ENCODE results near the gene LGALS1.
"Not testable (repeated sequence)": the region's sequence is repeated elsewhere in the genome, so short reads cannot be mapped to it uniquely, and the experiment has no call there.

Gene LGALS1

DNA sequence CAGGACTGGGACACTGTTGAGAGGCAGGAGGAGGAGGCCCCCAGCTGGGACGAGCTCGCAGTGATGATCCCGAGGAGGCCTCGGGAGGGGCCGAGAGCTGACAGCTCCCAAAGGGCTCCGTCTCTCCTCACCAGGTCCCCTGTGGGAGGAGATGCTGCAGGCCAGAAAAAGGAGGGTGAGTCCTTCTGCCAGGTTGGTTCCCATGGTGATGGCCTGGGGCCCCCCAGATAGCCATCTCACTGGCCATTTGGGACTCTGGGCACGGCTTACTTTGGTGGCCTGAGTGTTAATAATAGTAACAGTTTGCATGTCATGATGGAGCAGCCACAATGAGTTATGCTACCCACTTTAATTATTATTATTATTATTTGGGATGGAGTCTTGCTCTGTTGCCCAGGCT is 40.3 kb downstream of the LGALS1 start:
- DNase-seq (ENCODE audit: low read depth) = no peak
- H3K4me3 ChIP-seq (ENCODE audit: low read length) = no peak overlapping the region
- TF ChIP-seq CTCF (conservative IDR thresholded peaks at IDR 0.05; ENCODE audit: low read depth, low read length) = no peak

GRCh38 chr22:37716708-37717107 is 41.3 kb downstream of the LGALS1 start:
- no peak for DNase-seq (ENCODE audit: low read depth)
- no peak for TF ChIP-seq CTCF (conservative IDR thresholded peaks at IDR 0.05; ENCODE audit: low read depth, low read length)
- H3K4me3 ChIP-seq (ENCODE audit: low read length) = no peak overlapping the region

GRCh38 chr22:37717235-37717634 is 41.8 kb downstream of the LGALS1 start:
- DNase-seq (ENCODE audit: low read depth); H3K4me3 ChIP-seq (ENCODE audit: low read length): not testable (repeated sequence)

DNA sequence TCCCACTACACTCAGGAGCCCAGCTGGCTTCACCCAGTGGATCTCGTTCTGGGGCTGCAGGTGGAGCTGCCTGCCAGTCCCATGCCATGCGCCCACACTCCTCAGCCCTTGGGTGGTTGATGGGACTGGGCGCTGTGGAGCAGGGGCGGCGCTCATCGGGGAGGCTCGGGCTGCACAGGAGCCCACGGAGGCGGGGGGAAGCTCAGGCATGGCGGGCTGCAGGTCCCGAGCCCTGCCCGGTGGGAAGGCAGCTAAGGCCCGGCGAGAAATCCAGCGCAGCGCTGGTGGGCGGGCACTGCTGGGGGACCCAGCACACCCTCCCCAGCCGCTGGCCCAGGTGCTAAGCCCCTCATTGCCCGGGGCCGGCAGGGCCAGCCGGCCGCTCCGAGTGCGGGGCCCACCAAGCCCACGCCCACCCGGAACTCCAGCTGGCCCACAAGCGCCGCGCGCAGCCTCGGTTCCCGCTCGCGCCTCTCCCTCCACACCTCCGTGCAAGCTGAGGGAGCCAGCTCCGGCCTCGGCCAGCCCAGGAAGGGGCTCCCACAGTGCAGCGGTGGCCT is 42.4 kb downstream of the LGALS1 start:
- not testable (repeated sequence) for H3K4me3 ChIP-seq (ENCODE audit: low read length); DNase-seq (ENCODE audit: low read depth)

GRCh38 chr22:37725551-37726240 is 50.3 kb downstream of the LGALS1 start:
- no peak for TF ChIP-seq CTCF (conservative IDR thresholded peaks at IDR 0.05; ENCODE audit: low read depth, low read length)
- H3K4me3 ChIP-seq (ENCODE audit: low read length) = no peak overlapping the region
- no peak for DNase-seq (ENCODE audit: low read depth)

DNA sequence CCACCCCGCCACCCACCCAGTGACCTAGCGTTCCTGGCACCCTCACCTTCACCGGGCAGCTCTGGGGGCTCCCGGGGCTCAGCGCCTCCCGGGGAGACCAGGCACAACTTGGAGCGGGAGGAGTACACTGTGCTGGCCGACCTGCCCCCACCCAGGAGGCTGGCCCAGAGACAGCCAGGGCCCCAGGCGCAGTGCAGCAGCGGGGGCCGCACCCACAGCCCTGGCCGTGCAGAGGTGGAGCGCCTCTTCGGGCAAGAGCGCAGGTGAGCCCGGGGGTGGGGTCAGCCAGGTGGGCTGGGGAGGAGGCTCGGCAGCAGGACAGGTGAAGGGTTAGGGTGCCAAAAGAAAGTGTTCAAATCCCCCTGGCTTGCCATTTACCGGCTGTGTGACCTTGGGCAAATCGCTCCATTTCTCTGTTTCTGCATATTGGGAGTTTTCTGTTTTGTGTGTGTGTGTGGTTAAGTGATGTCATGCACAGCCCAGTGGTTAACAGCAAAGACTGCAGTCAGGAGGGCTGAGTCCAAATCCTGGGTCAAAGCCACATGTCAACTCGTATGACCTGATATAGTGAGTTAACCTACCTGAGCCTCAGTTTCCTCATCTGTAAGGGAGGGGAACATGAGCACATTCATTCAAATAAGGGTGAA is 50.9 kb downstream of the LGALS1 start:
- H3K4me3 ChIP-seq (ENCODE audit: low read length) = no peak overlapping the region
- DNase-seq (ENCODE audit: low read depth) = no peak
- TF ChIP-seq CTCF (conservative IDR thresholded peaks at IDR 0.05; ENCODE audit: low read depth, low read length) = peak; percentile 12

GRCh38 chr22:37728620-37729019 is 53.2 kb downstream of the LGALS1 start:
- no peak for TF ChIP-seq CTCF (conservative IDR thresholded peaks at IDR 0.05; ENCODE audit: low read depth, low read length)
- no peak overlapping the region for H3K4me3 ChIP-seq (ENCODE audit: low read length)
- DNase-seq (ENCODE audit: low read depth) = no peak
